SK-N-SH (cell line): ENCODE data around the gene SF3A2. TPM values are rescaled to one million over a fixed set of nuclear protein-coding genes. Genes with fewer than 3 reads are reported as not detected.

ENCODE experiments used
- CTCF ChIA-PET: fragments of 300-600, 350-600 bp; formaldehyde crosslinking; extraction: SDS; loops from one replicate; lab custom pipeline; 2021; lab: Yijun Ruan, JAX
- POLR2A ChIA-PET: fragments of 350-600 bp; sonication (Branson Sonifier 250); formaldehyde crosslinking; extraction: SDS; loops from one replicate; lab custom pipeline; 2020; ENCODE audit warnings: antibody characterized with exemption, inconsistent platforms; lab: Yijun Ruan, JAX
- DNase-seq: peaks from one replicate; pipeline ENCODE4 v3.0.0; 2012
- H2AFZ ChIP-seq: fragments of 200-600 bp; sonication (generic); 2 replicates; pipeline ENCODE4 v1.8.1; 2016; ENCODE audit warnings: antibody characterized with exemption, mild to moderate bottlenecking, low read depth
- H3F3A ChIP-seq: fragments of 200-600 bp; sonication (generic); replicated peaks from 2 replicates; pipeline ENCODE3; 2016; ENCODE audit warnings: antibody characterized with exemption, mild to moderate bottlenecking; ENCODE audit not compliant: insufficient read depth
- H3K27ac ChIP-seq, 2 experiments: fragments of 200-500 bp in 1 of 2; fragments of 200-600 bp in 1 of 2; sonication (Bioruptor generic) in 1 of 2; sonication (generic), shearing (Covaris generic) in 1 of 2; 2 replicates each; pipeline versions ENCODE4 v1.5.1 to v1.6.1; 2014 to 2016; ENCODE audit warnings: low read depth in 2 of 2, inconsistent platforms in 1 of 2, low read length in 1 of 2, mild to moderate bottlenecking in 1 of 2, mixed read lengths in 1 of 2
- H3K27me3 ChIP-seq: fragments of 200-600 bp; sonication (generic), shearing (Covaris generic); 2 replicates; pipeline ENCODE4 v1.6.1; 2016; ENCODE audit warnings: mixed run types; ENCODE audit not compliant: insufficient read depth
- H3K36me3 ChIP-seq, 2 experiments: fragments of 200-500 bp in 1 of 2; fragments of 200-600 bp in 1 of 2; sonication (Bioruptor generic) in 1 of 2; sonication (generic) in 1 of 2; replicated peaks in 1 of 2; 2 replicates each; pipeline versions ENCODE3 to v1.5.1; 2014 to 2016; ENCODE audit warnings: low read length in 1 of 2, mild to moderate bottlenecking in 1 of 2; ENCODE audit not compliant: insufficient read depth in 2 of 2, control insufficient read depth in 1 of 2
- H3K4me1 ChIP-seq, 2 experiments: fragments of 200-500 bp in 1 of 2; fragments of 200-600 bp in 1 of 2; sonication (Bioruptor generic) in 1 of 2; sonication (generic), shearing (Covaris generic) in 1 of 2; 2 replicates each; pipeline versions ENCODE4 v1.5.1 to v1.6.1; 2014 to 2016; ENCODE audit warnings: low read depth in 1 of 2, low read length in 1 of 2, mixed run types in 1 of 2; ENCODE audit not compliant: insufficient read depth in 2 of 2, control insufficient read depth in 1 of 2
- H3K4me2 ChIP-seq: fragments of 200-600 bp; sonication (generic), shearing (Covaris generic); 2 replicates; pipeline ENCODE4 v1.6.1; 2017; ENCODE audit warnings: mixed run types
- H3K4me3 ChIP-seq, 2 experiments: fragments of 200-500 bp in 1 of 2; fragments of 200-600 bp in 1 of 2; sonication (Bioruptor generic) in 1 of 2; sonication (generic), shearing (Covaris generic) in 1 of 2; 2 replicates each; pipeline versions ENCODE4 v1.5.1 to v1.8.1; 2014 to 2016; ENCODE audit warnings: low read depth in 2 of 2, inconsistent platforms in 1 of 2, low read length in 1 of 2, mild to moderate bottlenecking in 1 of 2, mixed read lengths in 1 of 2, moderate library complexity in 1 of 2
- H3K79me2 ChIP-seq: fragments of 200-600 bp; sonication (generic); 2 replicates; pipeline ENCODE4 v1.8.1; 2017; ENCODE audit warnings: mild to moderate bottlenecking; ENCODE audit not compliant: insufficient read depth
- H3K9ac ChIP-seq: fragments of 200-600 bp; sonication (generic); 2 replicates; pipeline ENCODE4 v1.6.1; 2017; ENCODE audit warnings: mixed run types
- H3K9me2 ChIP-seq: fragments of 200-600 bp; sonication (generic); 2 replicates; pipeline ENCODE4 v1.6.1; 2017; ENCODE audit warnings: mixed run types
- H3K9me3 ChIP-seq: fragments of 200-600 bp; sonication (generic); 2 replicates; pipeline ENCODE4 v1.6.1; 2017; ENCODE audit warnings: mixed run types, mild to moderate bottlenecking, moderate library complexity
- H4K20me1 ChIP-seq: fragments of 200-600 bp; sonication (generic); 2 replicates; pipeline ENCODE4 v1.6.1; 2017; ENCODE audit warnings: mild to moderate bottlenecking, mixed run types; ENCODE audit not compliant: insufficient read depth
- CHD2 ChIP-seq: fragments of 150-350 bp; IDR thresholded peaks from 2 replicates; pipeline ENCODE4 v1.6.1; 2018; ENCODE audit warnings: low read length; ENCODE audit not compliant: partially characterized antibody
- ELF1 ChIP-seq: IDR thresholded peaks from 2 replicates; pipeline ENCODE4 v1.4.0; 2012
- FOSL2 ChIP-seq: IDR thresholded peaks from 2 replicates; pipeline ENCODE4 v1.4.0; 2012; ENCODE audit warnings: low read depth, mild to moderate bottlenecking, moderate library complexity, borderline replicate concordance
- FOXJ3 ChIP-seq: sonication (generic); formaldehyde crosslinking; IDR thresholded peaks from 2 replicates; pipeline ENCODE4 v1.5.1; 2020; ENCODE audit warnings: mild to moderate bottlenecking, missing genetic modification reagents
- FOXM1 ChIP-seq: IDR thresholded peaks from 2 replicates; pipeline ENCODE4 v1.4.0; 2012; ENCODE audit warnings: low read depth, mild to moderate bottlenecking
- GABPA ChIP-seq: IDR thresholded peaks from 2 replicates; pipeline ENCODE4 v1.4.0; 2012; ENCODE audit warnings: low read depth, mild to moderate bottlenecking
- MXI1 ChIP-seq: IDR thresholded peaks from 2 replicates; pipeline ENCODE4 v1.6.1; 2012; ENCODE audit warnings: mild to moderate bottlenecking, low read depth, low read length, improper control_type of control experiment
- TAF1 ChIP-seq: IDR thresholded peaks from 2 replicates; pipeline ENCODE4 v1.6.1; 2012; ENCODE audit warnings: low read depth, mild to moderate bottlenecking, low read length, moderate library complexity, borderline replicate concordance
- WGBS: methylation state at CpG from one replicate; pipeline ENCODE4 v1.1.6; 2017; ENCODE audit warnings: low lambda C conversion rate; 5-methylcytosine and 5-hydroxymethylcytosine counted together
- polyA plus RNA-seq, 3 experiments: library from polyadenylated mRNA; depleted of rRNA; stranded (reverse); fragments of >200 nt; gene quantifications; 2 replicates each; pipeline ENCODE4 v1.2.3, GENCODE V29; 2012
- TF ChIP-seq, protein P1 (sequence below): IDR thresholded peaks from 2 replicates; pipeline ENCODE4 v1.4.0; 2012; ENCODE audit warnings: low read depth, borderline replicate concordance
- TF ChIP-seq, protein P2 (sequence below): IDR thresholded peaks from 2 replicates; pipeline ENCODE4 v1.4.0; 2012; ENCODE audit warnings: low read depth, borderline replicate concordance

The SF3A2 gene
- polyA plus RNA-seq, 1 of the 3 experiments (the other 2 are of a cell fraction) = 55.8 TPM

DNA sequence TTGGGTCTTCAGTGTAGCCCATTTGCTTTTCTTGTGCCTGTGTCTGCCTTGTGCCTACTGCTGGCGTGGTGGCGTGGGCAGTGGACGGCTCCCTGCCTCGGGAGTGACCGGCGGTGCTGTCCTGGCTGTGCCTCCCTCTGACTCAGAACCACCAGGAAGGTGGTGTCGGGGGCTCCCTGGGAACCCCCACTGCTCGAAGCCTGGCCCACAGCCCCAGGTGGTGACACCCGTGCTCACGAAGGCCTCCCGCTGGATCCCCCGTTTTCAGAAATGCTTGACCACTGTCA lies 7.4 kb downstream of the SF3A2 start:
- Histone ChIP-seq H3K9ac (no peak overlapping the region), H3K4me3 (no peak overlapping the region), H3K27me3 (no peaks in the 10 kb centered on the region), H3K4me2 (no peak overlapping the region), H3K36me3 (peaks cover 22 to 51% of the 10 kb centered on the region in 2 experiments), H3K9me3 (no peaks in the 10 kb centered on the region), H3K4me1 (peaks cover 15 to 68% of the 10 kb centered on the region in 2 experiments), H2AFZ (no peak overlapping the region), H3F3A (peaks cover 11% of the 10 kb centered on the region), H4K20me1 (peaks cover 71% of the 10 kb centered on the region), H3K79me2 (peaks cover 69% of the 10 kb centered on the region), H3K9me2 (no peaks in the 10 kb centered on the region), H3K27ac (peak overlapping the region; percentile 13 to 81; a peak in 3 of 4 replicates)
- TF ChIP-seq, protein P1, sequence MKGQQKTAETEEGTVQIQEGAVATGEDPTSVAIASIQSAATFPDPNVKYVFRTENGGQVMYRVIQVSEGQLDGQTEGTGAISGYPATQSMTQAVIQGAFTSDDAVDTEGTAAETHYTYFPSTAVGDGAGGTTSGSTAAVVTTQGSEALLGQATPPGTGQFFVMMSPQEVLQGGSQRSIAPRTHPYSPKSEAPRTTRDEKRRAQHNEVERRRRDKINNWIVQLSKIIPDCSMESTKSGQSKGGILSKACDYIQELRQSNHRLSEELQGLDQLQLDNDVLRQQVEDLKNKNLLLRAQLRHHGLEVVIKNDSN = no peak
- TF ChIP-seq CHD2 (no peak), TAF1 (no peak)
- POLR2A ChIA-PET = interaction anchor here (0.6 to 3.3 kb wide), 6 partner anchors 11 to 88 kb away, joined by 4 to 33 read pairs (median 4); partner anchors contain the start of gene JSRP1
- CTCF ChIA-PET = interaction anchor here (0.7 to 10.4 kb wide), 14 partner anchors 10 to 92 kb away, joined by 3 to 121 read pairs (median 8); partner anchors contain the start of genes AP3D1, JSRP1 and LINGO3
- WGBS = no CpG with 5 or more reads among the region's 12 CpGs
- DNase-seq = no peak

DNA sequence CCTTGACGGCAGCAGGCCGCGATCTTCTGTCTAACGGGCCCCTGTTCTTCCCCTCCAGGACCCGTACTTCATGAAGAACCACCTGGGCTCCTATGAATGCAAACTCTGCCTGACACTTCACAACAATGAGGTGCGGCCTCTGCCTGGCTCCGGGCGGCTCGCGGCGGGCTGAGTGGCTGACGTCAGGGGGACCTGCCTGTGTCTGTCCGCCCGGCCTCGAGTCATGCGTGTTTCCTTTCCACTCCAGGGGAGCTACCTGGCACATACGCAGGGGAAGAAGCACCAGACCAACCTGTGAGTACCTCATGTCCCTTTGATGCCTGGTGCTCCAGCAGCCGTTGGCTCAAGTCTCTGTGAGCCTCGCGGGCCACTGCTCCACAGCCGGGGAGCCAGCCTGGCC lies 7.9 kb downstream of the SF3A2 start:
- H3K4me3 ChIP-seq = no peak overlapping the region
- peak overlapping the region in 1 of 2 experiments; percentile 81; a peak in 2 of 4 replicates for H3K27ac ChIP-seq
- TF ChIP-seq FOXM1 = no peak
- no peak for TF ChIP-seq ELF1
- TF ChIP-seq, all 33 proteins: peak for 0
- peaks cover 22 to 55% of the 10 kb centered on the region in 2 experiments for H3K36me3 ChIP-seq
- peaks cover 15 to 68% of the 10 kb centered on the region in 2 experiments; a peak in 3 of 4 replicates for H3K4me1 ChIP-seq
- no peaks in the 10 kb centered on the region for H3K9me2 ChIP-seq
- WGBS = 91% methylated on average over 11 of the region's 21 CpGs
- H3K27me3 ChIP-seq = no peaks in the 10 kb centered on the region
- peak; percentile 24 for DNase-seq
- no peak overlapping the region for H3K9ac ChIP-seq
- ChIA-PET CTCF (interaction anchor here (1.5 to 10.4 kb wide), 5 partner anchors 11 to 78 kb away, joined by 4 to 121 read pairs (median 29); no protein-coding TSS in a partner anchor), POLR2A (interaction anchor here (3.3 kb wide), 1 partner anchor 10 kb away, joined by 33 read pairs; the partner anchor contains the start of gene JSRP1)
- no peaks in the 10 kb centered on the region for H3K9me3 ChIP-seq
- H3K79me2 ChIP-seq = peaks cover 65% of the 10 kb centered on the region
- no peak overlapping the region for H3K4me2 ChIP-seq
- H4K20me1 ChIP-seq = peaks cover 67% of the 10 kb centered on the region
- H2AFZ ChIP-seq = no peak overlapping the region
- peaks cover 9% of the 10 kb centered on the region for H3F3A ChIP-seq

DNA sequence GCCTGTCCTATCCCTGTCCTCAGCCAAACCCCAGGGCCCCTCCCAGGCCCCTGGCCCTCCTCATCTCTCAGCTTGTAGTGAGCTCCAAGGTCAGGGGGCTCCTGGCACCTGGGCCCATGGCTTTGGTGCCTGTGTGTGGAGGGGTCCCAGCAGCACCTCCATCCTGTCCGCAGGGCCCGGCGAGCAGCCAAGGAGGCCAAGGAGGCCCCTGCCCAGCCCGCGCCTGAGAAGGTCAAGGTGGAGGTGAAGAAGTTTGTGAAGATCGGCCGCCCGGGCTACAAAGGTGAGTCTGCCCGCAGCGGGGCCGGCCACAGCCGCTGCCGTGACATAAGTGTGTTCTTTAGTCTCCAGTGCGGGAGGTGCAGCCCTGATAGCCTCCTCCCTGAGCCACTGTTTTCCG lies 8.6 kb downstream of the SF3A2 start:
- peak overlapping the region in 1 of 2 experiments; percentile 35; a peak in 1 of 4 replicates for H3K27ac ChIP-seq
- H3K9me3 ChIP-seq = no peaks in the 10 kb centered on the region
- DNase-seq = no peak
- no peak overlapping the region for H3K4me3 ChIP-seq
- H3K4me1 ChIP-seq = peaks cover 12 to 64% of the 10 kb centered on the region in 2 experiments; a peak in 2 of 4 replicates
- H4K20me1 ChIP-seq = peaks cover 59% of the 10 kb centered on the region
- peaks cover 22 to 61% of the 10 kb centered on the region in 2 experiments for H3K36me3 ChIP-seq
- WGBS = 100% methylated on average over 3 of the region's 15 CpGs
- no peak overlapping the region for H2AFZ ChIP-seq
- no peaks in the 10 kb centered on the region for H3K27me3 ChIP-seq
- H3K9me2 ChIP-seq = no peaks in the 10 kb centered on the region
- no peak for TF ChIP-seq GABPA
- TF ChIP-seq FOXJ3 (CRISPR knock-in tag) = no peak
- TF ChIP-seq FOSL2 = no peak
- no peak for TF ChIP-seq CHD2
- TF ChIP-seq MXI1 = no peak
- TF ChIP-seq, protein P2, sequence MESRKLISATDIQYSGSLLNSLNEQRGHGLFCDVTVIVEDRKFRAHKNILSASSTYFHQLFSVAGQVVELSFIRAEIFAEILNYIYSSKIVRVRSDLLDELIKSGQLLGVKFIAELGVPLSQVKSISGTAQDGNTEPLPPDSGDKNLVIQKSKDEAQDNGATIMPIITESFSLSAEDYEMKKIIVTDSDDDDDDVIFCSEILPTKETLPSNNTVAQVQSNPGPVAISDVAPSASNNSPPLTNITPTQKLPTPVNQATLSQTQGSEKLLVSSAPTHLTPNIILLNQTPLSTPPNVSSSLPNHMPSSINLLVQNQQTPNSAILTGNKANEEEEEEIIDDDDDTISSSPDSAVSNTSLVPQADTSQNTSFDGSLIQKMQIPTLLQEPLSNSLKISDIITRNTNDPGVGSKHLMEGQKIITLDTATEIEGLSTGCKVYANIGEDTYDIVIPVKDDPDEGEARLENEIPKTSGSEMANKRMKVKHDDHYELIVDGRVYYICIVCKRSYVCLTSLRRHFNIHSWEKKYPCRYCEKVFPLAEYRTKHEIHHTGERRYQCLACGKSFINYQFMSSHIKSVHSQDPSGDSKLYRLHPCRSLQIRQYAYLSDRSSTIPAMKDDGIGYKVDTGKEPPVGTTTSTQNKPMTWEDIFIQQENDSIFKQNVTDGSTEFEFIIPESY = no peak
- H3K4me2 ChIP-seq = no peak overlapping the region
- POLR2A ChIA-PET = interaction anchor here (0.6 to 3.3 kb wide), 2 partner anchors 10 to 741 kb away, joined by 5 to 33 read pairs; partner anchors contain the start of gene JSRP1
- H3K79me2 ChIP-seq = peaks cover 57% of the 10 kb centered on the region
- CTCF ChIA-PET = interaction anchor here (1.8 to 10.4 kb wide), 4 partner anchors 10 to 71 kb away, joined by 6 to 121 read pairs (median 50); no protein-coding TSS in a partner anchor
- peaks cover 9% of the 10 kb centered on the region for H3F3A ChIP-seq
- no peak overlapping the region for H3K9ac ChIP-seq
